Thyroid gland (tissue), 4 donors: ENCODE measurements around the gene CREG2.

Experiments
- POLR2A ChIP-seq, 2 donors: fragments of 450-650 bp; IDR thresholded peaks; one replicate each; pipeline ENCODE4 v1.6.1; 2017; ENCODE audit warnings: antibody characterized with exemption in 2 of 2, mild to moderate bottlenecking in 2 of 2, moderate library complexity in 1 of 2
- TF ChIP-seq, protein P1 (sequence below), 6 experiments: fragments of 200-600 bp in 3 of 6; fragments of 450-650 bp in 3 of 6; sonication (generic) in 3 of 6; IDR thresholded peaks; one replicate each; pipeline ENCODE4 v1.5.1; 2016 to 2019; ENCODE audit warnings: antibody characterized with exemption in 6 of 6, mild to moderate bottlenecking in 2 of 6, inconsistent platforms in 1 of 6, moderate library complexity in 1 of 6

DNA sequence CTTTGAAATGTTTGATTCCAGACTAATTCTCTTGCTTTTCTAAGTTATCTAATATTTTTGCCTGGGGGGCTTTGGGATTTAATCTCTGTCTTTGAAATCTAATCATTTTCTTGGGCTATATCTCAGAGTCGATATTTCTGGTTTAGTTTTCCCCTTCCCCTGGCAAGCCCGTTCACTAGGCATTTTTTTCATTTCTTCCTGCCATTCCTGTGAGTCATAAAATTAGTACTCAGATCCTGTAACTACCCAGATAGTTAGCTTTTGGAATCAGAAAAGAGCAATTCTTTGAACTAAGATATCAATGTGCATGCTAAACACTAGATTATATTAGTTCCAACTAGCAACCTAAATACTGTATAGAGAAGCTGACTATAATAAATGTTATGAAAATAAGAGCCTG, 49.4 kb downstream of the CREG2 start:
- TF ChIP-seq, protein P1, sequence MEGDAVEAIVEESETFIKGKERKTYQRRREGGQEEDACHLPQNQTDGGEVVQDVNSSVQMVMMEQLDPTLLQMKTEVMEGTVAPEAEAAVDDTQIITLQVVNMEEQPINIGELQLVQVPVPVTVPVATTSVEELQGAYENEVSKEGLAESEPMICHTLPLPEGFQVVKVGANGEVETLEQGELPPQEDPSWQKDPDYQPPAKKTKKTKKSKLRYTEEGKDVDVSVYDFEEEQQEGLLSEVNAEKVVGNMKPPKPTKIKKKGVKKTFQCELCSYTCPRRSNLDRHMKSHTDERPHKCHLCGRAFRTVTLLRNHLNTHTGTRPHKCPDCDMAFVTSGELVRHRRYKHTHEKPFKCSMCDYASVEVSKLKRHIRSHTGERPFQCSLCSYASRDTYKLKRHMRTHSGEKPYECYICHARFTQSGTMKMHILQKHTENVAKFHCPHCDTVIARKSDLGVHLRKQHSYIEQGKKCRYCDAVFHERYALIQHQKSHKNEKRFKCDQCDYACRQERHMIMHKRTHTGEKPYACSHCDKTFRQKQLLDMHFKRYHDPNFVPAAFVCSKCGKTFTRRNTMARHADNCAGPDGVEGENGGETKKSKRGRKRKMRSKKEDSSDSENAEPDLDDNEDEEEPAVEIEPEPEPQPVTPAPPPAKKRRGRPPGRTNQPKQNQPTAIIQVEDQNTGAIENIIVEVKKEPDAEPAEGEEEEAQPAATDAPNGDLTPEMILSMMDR (IDR thresholded peaks at IDR 0.05), result no peak
- TF ChIP-seq POLR2A (IDR thresholded peaks at IDR 0.05), result no peak
